K562 (cell line): ENCODE measurements around the gene ITGAX.

Experiments used
- CHD1 ChIP-seq: fragments of 200-600 bp; sonication (generic); IDR thresholded peaks from one replicate; pipeline ENCODE4 v1.6.1; 2012; ENCODE audit warnings: mild to moderate bottlenecking, moderate library complexity, low read length, inconsistent platforms
- CTCF ChIP-seq, 3 experiments: IDR thresholded peaks in 2 of 3; conservative IDR thresholded peaks in 1 of 3; 2 replicates each; pipeline ENCODE4 v1.5.1; 2011 to 2012; ENCODE audit warnings: low read length in 3 of 3, mild to moderate bottlenecking in 3 of 3, control low read depth in 2 of 3, improper control_type of control experiment in 1 of 3, inconsistent platforms in 1 of 3, low read depth in 1 of 3, mixed read lengths in 1 of 3, moderate library complexity in 1 of 3; ENCODE audit not compliant: insufficient read depth in 2 of 3
- ERF ChIP-seq: fragments of 450-650 bp; formaldehyde crosslinking; IDR thresholded peaks from 2 replicates; pipeline ENCODE4 v1.4.0; 2020; ENCODE audit warnings: mild to moderate bottlenecking, mixed read lengths
- NCOA1 ChIP-seq: fragments of 450-650 bp; IDR thresholded peaks from 2 replicates; pipeline ENCODE4 v1.6.1; 2016; ENCODE audit warnings: low read depth
- NFE2L1 ChIP-seq: fragments of 450-650 bp; IDR thresholded peaks from 2 replicates; pipeline ENCODE4 v1.6.1; 2016; ENCODE audit warnings: missing genetic modification characterization, low read depth, mild to moderate bottlenecking, missing compliant biosample characterization, moderate library complexity, borderline replicate concordance
- NR2C2 ChIP-seq, 2 experiments: fragments of 200-800 bp in 1 of 2; sonication (Bioruptor generic) in 1 of 2; sonication (generic) in 1 of 2; formaldehyde crosslinking in 1 of 2; IDR thresholded peaks; 2 replicates each; pipeline versions ENCODE4 v1.6.1 to v1.8.0; 2016 to 2022; ENCODE audit warnings: mild to moderate bottlenecking in 1 of 2, missing compliant biosample characterization in 1 of 2, missing genetic modification characterization in 1 of 2, missing genetic modification reagents in 1 of 2
- PURB ChIP-seq: sonication (generic); formaldehyde crosslinking; IDR thresholded peaks from 2 replicates; pipeline ENCODE4 v1.9.0; 2021; ENCODE audit warnings: low read depth, mild to moderate bottlenecking, missing genetic modification reagents
- REST ChIP-seq, 2 experiments: fragments of 450-650 bp; formaldehyde crosslinking in 1 of 2; IDR thresholded peaks; 2 replicates each; pipeline versions ENCODE4 v1.4.0 to v1.6.1; 2014 to 2020; ENCODE audit warnings: mild to moderate bottlenecking in 2 of 2, borderline replicate concordance in 1 of 2, low read depth in 1 of 2
- ZNF232 ChIP-seq: sonication (generic); formaldehyde crosslinking; IDR thresholded peaks from 2 replicates; pipeline ENCODE4 v1.8.0; 2022; ENCODE audit warnings: mild to moderate bottlenecking, missing genetic modification reagents
- ZNF830 ChIP-seq: fragments of 250-450 bp; sonication (Bioruptor Pico); IDR thresholded peaks from 2 replicates; pipeline ENCODE4 v1.5.0; 2021; ENCODE audit warnings: mild to moderate bottlenecking
- ZZZ3 ChIP-seq: fragments of 450-650 bp; IDR thresholded peaks from 2 replicates; pipeline ENCODE4 v1.6.1; 2016; ENCODE audit warnings: antibody characterized with exemption, mild to moderate bottlenecking, moderate library complexity
- TF ChIP-seq, protein P1 (sequence below): fragments of 450-650 bp; IDR thresholded peaks from 2 replicates; pipeline ENCODE4 v1.6.1; 2016; ENCODE audit warnings: mild to moderate bottlenecking

DNA sequence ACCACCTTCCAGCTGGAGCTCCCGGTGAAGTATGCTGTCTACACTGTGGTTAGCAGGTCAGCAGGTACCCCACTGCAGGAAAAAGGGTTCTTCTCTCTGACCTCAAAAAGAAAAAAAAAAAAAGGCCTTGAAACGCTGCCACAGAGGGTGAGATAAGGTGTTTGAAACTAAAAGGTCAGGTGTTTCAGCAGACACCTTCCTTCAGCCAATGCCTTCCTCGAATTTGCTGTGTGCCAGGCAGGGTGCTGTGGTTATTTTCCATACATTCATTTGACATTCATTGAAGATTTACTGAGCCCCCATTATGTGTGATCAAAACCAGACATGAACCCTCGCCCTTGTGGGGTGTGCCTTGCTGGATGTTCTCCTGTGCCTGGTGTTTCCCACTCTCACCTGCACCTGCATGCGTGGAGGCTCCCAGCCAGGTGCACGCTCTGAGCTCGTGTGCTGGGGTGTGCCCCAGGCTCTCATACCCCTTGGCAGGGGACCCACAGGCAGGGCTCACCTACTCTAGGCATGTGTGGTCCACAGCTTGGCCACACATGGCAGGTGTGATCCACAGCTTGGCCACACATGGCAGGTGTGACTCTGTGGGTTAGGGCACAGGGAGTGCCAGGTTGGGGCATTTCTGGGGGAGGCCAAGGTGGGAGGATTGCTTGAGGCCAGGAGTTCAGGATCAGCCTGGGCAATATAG, 22.4 kb downstream of the ITGAX start:
- TF ChIP-seq CTCF (IDR thresholded peaks at IDR 0.05 in 2 of 3, conservative IDR thresholded peaks at IDR 0.05 in 1 of 3; ENCODE audit: insufficient read depth in 2 of 3, low read depth in 1 of 3, low read length in 3 of 3) (no peak), ZNF830 (CRISPR knock-in tag) (no peak), CHD1 (no peak), ZNF232 (no peak), PURB (CRISPR knock-in tag) (no peak), NFE2L1 (tag) (no peak), REST (IDR thresholded peaks at IDR 0.05; ENCODE audit: borderline replicate concordance) (no peak), REST (CRISPR knock-in tag; IDR thresholded peaks at IDR 0.05; ENCODE audit: low read depth) (no peak), NCOA1 (no peak), ZZZ3 (no peak), ERF (no peak), NR2C2 (CRISPR knock-in tag; IDR thresholded peaks at IDR 0.05) (no peak), NR2C2 (tag; IDR thresholded peaks at IDR 0.05) (no peak)
- TF ChIP-seq, protein P1, sequence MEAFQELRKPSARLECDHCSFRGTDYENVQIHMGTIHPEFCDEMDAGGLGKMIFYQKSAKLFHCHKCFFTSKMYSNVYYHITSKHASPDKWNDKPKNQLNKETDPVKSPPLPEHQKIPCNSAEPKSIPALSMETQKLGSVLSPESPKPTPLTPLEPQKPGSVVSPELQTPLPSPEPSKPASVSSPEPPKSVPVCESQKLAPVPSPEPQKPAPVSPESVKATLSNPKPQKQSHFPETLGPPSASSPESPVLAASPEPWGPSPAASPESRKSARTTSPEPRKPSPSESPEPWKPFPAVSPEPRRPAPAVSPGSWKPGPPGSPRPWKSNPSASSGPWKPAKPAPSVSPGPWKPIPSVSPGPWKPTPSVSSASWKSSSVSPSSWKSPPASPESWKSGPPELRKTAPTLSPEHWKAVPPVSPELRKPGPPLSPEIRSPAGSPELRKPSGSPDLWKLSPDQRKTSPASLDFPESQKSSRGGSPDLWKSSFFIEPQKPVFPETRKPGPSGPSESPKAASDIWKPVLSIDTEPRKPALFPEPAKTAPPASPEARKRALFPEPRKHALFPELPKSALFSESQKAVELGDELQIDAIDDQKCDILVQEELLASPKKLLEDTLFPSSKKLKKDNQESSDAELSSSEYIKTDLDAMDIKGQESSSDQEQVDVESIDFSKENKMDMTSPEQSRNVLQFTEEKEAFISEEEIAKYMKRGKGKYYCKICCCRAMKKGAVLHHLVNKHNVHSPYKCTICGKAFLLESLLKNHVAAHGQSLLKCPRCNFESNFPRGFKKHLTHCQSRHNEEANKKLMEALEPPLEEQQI = no peak
